HUES6 (cell line): ENCODE measurements around the gene CCDC169.
A peak's percentile ranks its signal among the peaks of the same experiment; 100 is the strongest.
"Not testable (repeated sequence)": the region's sequence is repeated elsewhere in the genome, so short reads cannot be mapped to it uniquely, and the experiment has no call there.

ENCODE experiments used
- H3K27ac ChIP-seq: 2 replicates; pipeline ENCODE4 v1.7.0; 2013; ENCODE audit warnings: low read depth, mild to moderate bottlenecking, low read length, inconsistent platforms
- H3K27me3 ChIP-seq: 2 replicates; pipeline ENCODE4 v1.6.1; 2013; ENCODE audit warnings: low read length; ENCODE audit not compliant: control insufficient read depth, insufficient read depth
- H3K36me3 ChIP-seq: 2 replicates; pipeline ENCODE4 v1.6.1; 2013; ENCODE audit warnings: low read length; ENCODE audit not compliant: control insufficient read depth, insufficient read depth
- H3K4me1 ChIP-seq: 2 replicates; pipeline ENCODE4 v1.6.1; 2013; ENCODE audit warnings: low read length; ENCODE audit not compliant: control insufficient read depth, insufficient read depth
- H3K4me3 ChIP-seq: 2 replicates; pipeline ENCODE4 v1.5.1; 2013; ENCODE audit warnings: low read depth, low read length
- H3K9ac ChIP-seq: one replicate; pipeline ENCODE4 v1.6.1; 2013; ENCODE audit warnings: mild to moderate bottlenecking, low read length
- H3K9me3 ChIP-seq: 2 replicates; pipeline ENCODE4 v1.6.1; 2013; ENCODE audit warnings: low read depth, low read length; ENCODE audit not compliant: control insufficient read depth, insufficient read depth

Gene CCDC169

DNA sequence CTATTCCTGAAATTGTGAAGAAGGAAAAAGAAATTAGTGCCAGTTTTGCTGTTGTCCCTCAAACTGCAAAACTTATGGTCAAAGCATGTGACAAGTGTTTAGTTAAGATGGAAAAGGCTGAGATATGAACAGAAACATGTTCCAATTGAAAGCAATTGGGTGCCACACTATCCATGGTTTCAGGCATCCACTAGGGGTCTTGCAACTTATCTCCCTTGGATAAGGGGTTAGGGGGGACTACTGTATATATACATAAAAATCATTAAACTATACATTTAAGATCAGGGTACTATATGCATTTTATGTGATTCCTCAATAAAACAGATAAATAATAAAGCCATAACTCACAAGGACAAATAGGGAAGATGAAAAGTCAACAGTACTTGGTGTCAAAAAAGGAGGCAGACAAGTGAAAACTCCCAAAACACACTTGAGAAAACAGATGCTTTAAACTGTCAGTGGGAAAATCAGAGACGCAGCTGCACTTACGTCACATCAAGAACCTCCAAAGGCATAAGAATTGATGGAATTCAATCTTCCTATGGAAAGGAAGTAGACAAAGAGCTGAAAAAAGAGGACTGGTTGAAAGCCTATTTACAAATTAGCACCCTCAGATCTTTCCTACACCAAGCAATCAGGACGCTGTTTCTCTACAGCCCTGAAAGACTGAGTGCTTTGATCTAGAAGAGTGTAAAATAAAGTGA is 40.5 kb upstream of the CCDC169 start:
- H3K4me1 ChIP-seq, result peaks cover 17% of the 10 kb centered on the region
- H3K27me3 ChIP-seq, result peaks cover 62% of the 10 kb centered on the region; the same call in 1 of the 2 replicates
- H3K9ac ChIP-seq, result no peak overlapping the region
- H3K36me3 ChIP-seq, result peaks cover 9% of the 10 kb centered on the region; the same call in 1 of the 2 replicates
- H3K9me3 ChIP-seq, result no peaks in the 10 kb centered on the region
- H3K27ac ChIP-seq, result no peak overlapping the region
- no peak overlapping the region for H3K4me3 ChIP-seq

DNA sequence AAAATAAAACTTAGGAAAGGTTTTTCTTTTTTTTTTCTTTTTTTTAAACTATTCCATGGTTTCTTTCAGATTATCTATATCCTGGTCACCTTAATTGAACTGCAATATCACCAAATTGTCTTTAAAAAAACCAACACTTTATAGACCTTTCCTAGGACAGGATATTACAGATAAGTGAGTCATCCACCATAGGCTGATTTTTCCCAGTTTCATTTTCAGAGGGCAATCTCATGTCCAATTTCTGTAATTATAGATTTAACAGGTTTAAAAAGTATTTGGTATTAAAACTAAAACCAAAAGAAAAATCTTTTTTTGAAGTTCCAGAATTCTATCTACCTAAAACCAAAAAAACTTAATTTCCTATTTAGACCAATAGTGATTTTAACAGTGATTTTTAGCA is 35.4 kb upstream of the CCDC169 start:
- no peak overlapping the region for H3K4me3 ChIP-seq
- no peak overlapping the region for H3K27ac ChIP-seq
- H3K36me3 ChIP-seq, result peaks cover 41% of the 10 kb centered on the region; the same call in 1 of the 2 replicates
- H3K27me3 ChIP-seq, result peaks cover 37% of the 10 kb centered on the region; the same call in 1 of the 2 replicates
- H3K9me3 ChIP-seq, result no peaks in the 10 kb centered on the region
- H3K9ac ChIP-seq, result no peak overlapping the region
- H3K4me1 ChIP-seq, result peaks cover 10% of the 10 kb centered on the region

DNA sequence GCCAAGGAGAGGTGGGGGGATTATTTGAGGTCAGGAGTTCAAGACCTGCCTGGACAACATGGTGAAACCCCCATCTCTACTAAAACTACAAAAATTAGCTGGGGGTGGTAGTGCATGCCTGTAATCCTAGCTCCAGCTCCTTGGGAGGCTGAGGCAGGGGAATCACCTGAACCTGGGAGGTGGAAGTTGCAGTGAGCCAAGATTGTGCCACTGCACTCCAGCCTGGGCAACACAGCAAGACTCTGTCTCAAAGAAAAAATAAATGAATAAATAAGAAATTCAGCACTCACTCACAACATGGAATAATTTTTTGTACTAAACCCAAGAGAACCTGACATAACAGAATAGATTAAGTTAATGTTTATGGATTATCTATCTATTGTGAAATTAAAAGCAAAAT is 34.6 kb upstream of the CCDC169 start:
- not testable (repeated sequence) for H3K4me1 ChIP-seq, H3K9ac ChIP-seq, H3K9me3 ChIP-seq, H3K4me3 ChIP-seq, H3K27ac ChIP-seq
- peaks cover 29% of the 10 kb centered on the region; the same call in 1 of the 2 replicates for H3K27me3 ChIP-seq
- H3K36me3 ChIP-seq, result peaks cover 44% of the 10 kb centered on the region; the same call in 1 of the 2 replicates

DNA sequence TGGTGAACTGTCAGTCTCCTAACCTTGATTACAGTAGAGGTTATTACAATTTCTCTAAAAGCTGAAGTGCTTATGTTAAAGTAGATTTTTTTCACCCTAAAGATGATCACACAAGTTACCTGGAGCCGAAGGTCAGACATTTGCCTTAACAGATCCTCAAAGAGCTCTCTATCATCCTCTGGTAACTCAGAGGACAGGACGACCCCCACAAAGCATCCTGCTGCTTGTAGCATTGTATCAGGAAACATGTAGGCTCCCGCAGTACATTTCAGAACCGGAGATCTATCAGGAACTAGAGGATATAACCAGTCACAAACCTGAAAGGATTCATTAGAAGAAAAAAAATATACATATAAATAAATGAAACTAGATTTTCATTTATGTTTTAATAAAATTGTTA is 33.7 kb upstream of the CCDC169 start:
- Histone ChIP-seq H3K9me3 (no peaks in the 10 kb centered on the region), H3K4me3 (no peak overlapping the region), H3K4me1 (peaks cover 8% of the 10 kb centered on the region), H3K9ac (no peak overlapping the region), H3K36me3 (peaks cover 50% of the 10 kb centered on the region), H3K27me3 (peaks cover 20% of the 10 kb centered on the region; the same call in 1 of the 2 replicates), H3K27ac (no peak overlapping the region)

DNA sequence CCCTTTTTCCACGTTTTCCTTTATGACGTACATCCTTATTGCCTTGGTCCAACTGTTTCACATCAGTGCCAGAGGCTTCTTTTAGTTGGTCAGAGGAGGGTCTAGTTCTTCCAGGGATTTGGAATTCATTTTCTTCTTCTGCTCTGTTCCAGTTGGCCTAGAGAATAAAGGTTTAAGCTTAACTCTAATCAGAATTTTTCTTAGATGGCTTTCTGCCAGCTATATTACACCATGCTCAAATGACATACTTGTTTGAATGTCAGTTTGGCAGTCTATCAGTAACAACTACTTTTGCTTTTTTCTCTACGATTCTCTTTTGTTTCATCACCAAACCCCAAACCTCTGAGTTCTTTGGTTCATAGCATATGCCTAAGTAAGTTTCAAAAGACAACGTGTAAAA is 31.7 kb upstream of the CCDC169 start:
- H3K27me3 ChIP-seq, result peaks cover 9% of the 10 kb centered on the region; the same call in 1 of the 2 replicates
- H3K9me3 ChIP-seq, result no peaks in the 10 kb centered on the region
- H3K4me1 ChIP-seq, result peaks cover 25% of the 10 kb centered on the region
- H3K27ac ChIP-seq, result no peak overlapping the region
- peaks cover 56% of the 10 kb centered on the region for H3K36me3 ChIP-seq
- no peak overlapping the region for H3K9ac ChIP-seq
- H3K4me3 ChIP-seq, result no peak overlapping the region

DNA sequence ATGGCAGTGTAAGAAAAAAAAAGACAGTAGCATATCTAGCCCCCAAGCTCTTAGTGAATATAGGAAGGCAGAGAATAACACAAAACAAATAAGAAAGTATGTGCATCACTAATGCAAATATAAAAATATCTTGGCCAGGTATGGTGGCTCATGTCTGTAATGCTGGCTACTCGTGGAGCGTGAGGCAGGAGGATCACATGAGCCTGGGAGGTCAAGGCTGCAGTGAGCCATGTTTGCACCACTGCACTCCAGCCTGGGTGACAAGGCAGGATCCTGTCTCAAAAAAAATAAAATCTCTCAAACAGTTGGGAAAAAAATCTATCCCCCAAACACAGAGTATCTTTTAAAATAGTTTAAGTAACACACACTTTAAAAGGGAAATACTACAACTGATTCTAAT is 31.2 kb upstream of the CCDC169 start:
- H3K36me3 ChIP-seq, result peaks cover 59% of the 10 kb centered on the region

DNA sequence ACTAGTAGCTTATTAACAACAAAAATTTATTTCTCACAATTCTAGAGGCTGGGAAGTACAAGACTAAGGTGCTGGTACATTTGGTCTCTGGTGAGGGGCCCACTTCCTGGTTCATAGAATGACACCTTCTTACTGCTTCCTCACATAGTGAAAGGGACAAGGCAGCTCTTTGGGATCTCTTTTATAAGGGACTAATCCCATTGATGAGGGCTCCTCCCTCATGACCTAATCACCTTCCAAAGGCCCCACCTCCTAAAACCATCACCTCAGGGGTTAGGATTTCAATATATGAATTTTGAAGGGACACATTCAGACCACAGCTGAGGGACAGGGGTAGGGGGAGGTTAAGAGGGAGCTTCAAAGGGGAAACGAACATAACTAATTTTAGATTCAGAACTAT is 28.3 kb upstream of the CCDC169 start:
- peaks cover 73% of the 10 kb centered on the region for H3K36me3 ChIP-seq
- H3K9me3 ChIP-seq, result no peaks in the 10 kb centered on the region
- peak overlapping the region; percentile 69 for H3K9ac ChIP-seq
- H3K27me3 ChIP-seq, result no peaks in the 10 kb centered on the region
- H3K27ac ChIP-seq, result peak overlapping the region; percentile 88
- H3K4me1 ChIP-seq, result peaks cover 44% of the 10 kb centered on the region
- H3K4me3 ChIP-seq, result no peak overlapping the region

More for the DNA sequence above, 31.2 kb upstream of the CCDC169 start:
- Histone ChIP-seq H3K4me3 (no peak overlapping the region), H3K4me1 (peaks cover 30% of the 10 kb centered on the region), H3K9me3 (no peaks in the 10 kb centered on the region), H3K27ac (no peak overlapping the region), H3K27me3 (peaks cover 3% of the 10 kb centered on the region; the same call in 1 of the 2 replicates), H3K9ac (no peak overlapping the region)

DNA sequence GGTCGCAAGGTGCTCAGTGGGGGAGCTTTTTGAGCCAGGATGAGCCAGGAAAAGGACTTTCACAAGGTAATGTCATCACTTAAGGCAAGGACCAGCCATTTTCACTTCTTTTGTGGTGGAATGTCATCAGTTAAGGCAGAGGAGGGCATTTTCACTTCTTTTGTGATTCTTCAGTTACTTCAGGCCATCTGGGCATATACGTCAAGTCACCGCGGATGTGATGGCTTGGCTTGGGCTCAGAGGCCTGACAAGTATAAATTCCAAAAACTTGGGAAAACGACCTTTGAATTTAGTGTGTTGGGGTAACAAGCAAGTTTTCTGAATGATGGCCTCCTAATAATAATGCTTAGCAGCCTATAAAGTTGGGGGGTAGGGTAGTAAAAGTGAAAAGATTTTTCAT is 27.3 kb upstream of the CCDC169 start:
- Histone ChIP-seq H3K27ac (peak overlapping the region; percentile 88), H3K36me3 (peaks cover 70% of the 10 kb centered on the region), H3K4me1 (peaks cover 40% of the 10 kb centered on the region), H3K9ac (peak overlapping the region; percentile 69)
- not testable (repeated sequence) for H3K9me3 ChIP-seq, H3K4me3 ChIP-seq, H3K27me3 ChIP-seq

DNA sequence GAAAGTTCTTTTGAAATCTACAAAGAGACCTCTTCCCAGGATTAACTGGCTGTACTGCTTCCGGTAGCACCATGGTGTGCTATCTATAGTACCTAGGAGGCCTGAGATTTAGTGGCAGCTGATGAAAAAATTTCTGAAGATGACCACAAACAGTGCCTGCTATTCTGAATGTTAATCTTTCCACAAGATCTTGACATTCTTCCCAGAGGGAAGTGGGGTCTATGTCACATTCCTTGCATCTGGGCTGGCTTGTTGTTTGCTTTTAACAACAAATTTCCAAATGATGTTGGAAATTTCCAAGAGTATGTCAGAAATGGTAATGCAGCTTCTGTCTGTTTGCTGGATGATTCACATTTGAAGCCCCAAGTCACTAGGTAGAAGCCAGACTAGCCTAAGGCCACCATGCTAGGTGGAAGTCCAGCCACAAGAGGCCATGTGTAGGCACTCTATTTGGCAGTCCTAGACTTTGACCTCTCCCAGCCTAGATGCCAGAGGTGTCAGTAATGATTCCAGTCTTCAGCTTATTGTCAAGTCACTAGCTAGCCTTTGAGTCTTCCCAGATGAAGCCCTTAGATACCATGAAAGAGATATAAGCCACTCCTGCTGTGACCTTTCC is 26.4 kb upstream of the CCDC169 start:
- Histone ChIP-seq H3K36me3 (peaks cover 68% of the 10 kb centered on the region), H3K9me3 (no peaks in the 10 kb centered on the region), H3K9ac (peak overlapping the region; percentile 77), H3K27me3 (no peaks in the 10 kb centered on the region), H3K4me3 (no peak overlapping the region; the same call in 1 of the 2 replicates), H3K27ac (peak overlapping the region; percentile 65), H3K4me1 (peaks cover 40% of the 10 kb centered on the region)

DNA sequence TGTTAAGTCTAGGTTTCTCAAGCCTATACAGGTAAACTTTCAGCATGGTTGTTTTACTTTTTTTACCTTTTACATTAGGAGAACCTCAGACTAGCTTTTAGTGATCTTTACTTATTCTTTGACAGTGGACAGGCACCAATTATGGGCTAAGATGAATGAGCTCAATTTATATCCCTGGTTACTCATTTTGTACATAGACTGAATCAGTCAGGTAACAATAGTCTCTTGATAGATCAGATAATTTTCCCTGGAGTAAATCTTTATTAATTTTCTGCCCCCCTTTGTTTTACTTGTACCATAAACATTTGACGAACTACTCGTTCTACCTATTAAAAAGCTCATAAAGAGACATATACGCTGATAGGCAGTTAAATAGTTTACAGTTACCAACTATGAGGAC is 25.8 kb upstream of the CCDC169 start:
- Histone ChIP-seq H3K9me3 (no peaks in the 10 kb centered on the region), H3K4me1 (peaks cover 40% of the 10 kb centered on the region), H3K4me3 (peak overlapping the region; percentile 7; the same call in 1 of the 2 replicates), H3K27ac (peak overlapping the region; percentile 65), H3K36me3 (peaks cover 62% of the 10 kb centered on the region), H3K27me3 (no peaks in the 10 kb centered on the region), H3K9ac (peak overlapping the region; percentile 77)

DNA sequence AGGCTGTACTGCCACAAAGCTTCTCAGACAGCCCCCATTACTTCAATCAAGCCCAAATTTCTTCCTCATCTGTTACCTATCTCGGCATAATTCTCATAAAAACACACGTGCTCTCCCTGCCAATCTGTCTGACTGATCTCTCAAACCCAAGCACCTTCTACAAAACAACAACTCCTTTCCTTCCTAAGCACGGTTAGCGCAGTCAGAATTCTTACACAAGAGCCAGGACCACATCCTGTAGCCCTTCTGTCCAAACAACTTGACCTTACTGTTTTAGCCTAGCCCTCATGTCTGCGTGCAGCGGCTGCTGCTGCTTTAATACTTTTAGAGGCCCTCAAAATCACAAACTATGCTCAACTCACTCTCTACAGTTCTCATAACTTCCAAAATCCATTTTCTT is 22.2 kb upstream of the CCDC169 start:
- H3K36me3 ChIP-seq, result peaks cover 44% of the 10 kb centered on the region
- not testable (repeated sequence) for H3K9me3 ChIP-seq, H3K27me3 ChIP-seq
- peak overlapping the region; percentile 47; the same call in 1 of the 2 replicates for H3K4me3 ChIP-seq
- H3K27ac ChIP-seq, result peak overlapping the region; percentile 50; the same call in 1 of the 2 replicates
- peak overlapping the region; percentile 93 for H3K9ac ChIP-seq
- H3K4me1 ChIP-seq, result peaks cover 38% of the 10 kb centered on the region
